GM12874 (cell line): ENCODE data around the gene TM4SF1.

Source experiments
- TF ChIP-seq, protein P1 (sequence below): IDR thresholded peaks from 2 replicates; pipeline ENCODE4 v1.5.1; 2011; ENCODE audit warnings: low read depth, mild to moderate bottlenecking, control low read depth, low read length, moderate library complexity; ENCODE audit not compliant: insufficient read depth

The TM4SF1 gene

DNA sequence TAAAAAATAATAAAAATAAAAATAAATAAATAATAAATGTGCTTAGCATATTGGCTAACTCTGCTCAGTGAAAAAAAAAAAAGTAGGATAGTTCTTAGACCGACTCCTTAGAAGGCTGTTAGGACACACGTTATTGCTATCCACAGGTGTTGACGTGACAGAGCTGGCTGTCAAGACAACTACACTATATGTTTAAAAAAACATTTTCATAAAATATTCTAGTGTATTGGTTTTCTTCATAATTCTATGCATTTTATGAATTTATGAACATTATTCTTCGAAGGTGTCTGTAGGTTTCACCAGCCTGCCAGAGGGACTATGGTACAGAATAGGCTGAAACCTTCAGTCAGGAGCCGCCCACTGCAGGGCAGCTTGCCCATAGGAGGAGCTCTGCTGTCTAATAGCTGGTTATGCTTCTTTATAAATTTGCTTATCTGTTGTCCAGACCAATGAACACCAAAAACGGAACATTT is 9.2 kb downstream of the TM4SF1 start:
- TF ChIP-seq, protein P1, sequence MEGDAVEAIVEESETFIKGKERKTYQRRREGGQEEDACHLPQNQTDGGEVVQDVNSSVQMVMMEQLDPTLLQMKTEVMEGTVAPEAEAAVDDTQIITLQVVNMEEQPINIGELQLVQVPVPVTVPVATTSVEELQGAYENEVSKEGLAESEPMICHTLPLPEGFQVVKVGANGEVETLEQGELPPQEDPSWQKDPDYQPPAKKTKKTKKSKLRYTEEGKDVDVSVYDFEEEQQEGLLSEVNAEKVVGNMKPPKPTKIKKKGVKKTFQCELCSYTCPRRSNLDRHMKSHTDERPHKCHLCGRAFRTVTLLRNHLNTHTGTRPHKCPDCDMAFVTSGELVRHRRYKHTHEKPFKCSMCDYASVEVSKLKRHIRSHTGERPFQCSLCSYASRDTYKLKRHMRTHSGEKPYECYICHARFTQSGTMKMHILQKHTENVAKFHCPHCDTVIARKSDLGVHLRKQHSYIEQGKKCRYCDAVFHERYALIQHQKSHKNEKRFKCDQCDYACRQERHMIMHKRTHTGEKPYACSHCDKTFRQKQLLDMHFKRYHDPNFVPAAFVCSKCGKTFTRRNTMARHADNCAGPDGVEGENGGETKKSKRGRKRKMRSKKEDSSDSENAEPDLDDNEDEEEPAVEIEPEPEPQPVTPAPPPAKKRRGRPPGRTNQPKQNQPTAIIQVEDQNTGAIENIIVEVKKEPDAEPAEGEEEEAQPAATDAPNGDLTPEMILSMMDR: no peak

DNA sequence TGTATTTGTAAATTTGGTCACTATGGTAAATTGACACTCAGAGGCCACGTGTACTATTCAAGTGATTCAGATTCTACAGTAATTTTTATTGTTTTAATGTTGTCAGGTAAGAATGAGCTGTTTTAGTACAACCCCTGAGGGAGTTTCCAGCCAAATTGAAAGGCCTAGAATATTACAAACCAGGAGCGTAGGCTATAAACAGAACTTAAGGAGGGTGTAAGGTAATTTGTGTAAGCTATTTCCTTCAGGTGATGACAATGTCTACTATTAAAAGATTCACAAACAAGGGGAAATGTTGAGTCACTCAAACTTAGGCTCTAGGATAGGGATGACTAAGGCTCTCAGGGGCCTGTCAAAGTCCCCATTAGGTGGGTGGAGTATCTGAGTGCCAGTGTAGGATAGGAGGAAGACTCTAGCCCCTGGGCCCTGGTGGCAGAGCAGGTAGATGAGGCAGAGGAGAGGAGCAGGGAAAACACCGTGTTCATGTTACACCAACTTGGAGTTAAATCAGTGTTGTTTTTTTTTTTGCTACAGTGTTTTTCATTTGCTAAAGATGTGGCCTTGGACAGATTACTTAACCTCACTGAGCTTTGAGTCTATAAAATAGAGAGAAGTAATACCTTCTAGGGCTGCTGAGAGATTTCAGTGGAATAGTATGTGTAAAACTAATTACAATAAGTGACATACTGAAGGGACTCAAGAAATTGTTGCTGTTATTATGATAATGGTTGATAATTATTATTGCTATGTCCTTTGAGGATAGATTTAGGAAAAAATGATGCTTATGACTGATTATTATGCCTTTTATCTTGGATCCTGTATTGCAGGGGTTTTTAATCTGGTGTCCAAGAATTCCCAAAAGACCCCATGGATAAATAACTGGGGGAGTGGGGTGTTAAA is 10.3 kb downstream of the TM4SF1 start:
- TF ChIP-seq, protein P1: no peak

DNA sequence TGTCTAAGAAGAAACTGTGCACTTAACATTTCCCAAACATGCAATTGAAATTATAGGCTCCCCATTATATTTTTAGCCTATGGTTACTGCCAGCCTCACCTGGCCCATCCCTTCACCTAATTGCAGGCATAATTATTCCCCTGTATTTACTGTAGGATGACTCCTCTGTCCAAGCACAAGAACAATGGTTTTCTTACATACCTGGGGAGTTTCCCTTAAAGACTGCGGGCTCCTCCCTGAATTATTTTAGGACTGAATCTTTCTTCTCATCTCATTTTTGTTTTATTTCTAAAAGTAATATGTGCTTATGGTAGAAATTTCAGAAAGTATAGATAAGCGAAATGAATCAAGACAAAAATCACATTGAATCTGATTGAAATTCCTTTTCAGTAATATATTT is 11.4 kb downstream of the TM4SF1 start:
- TF ChIP-seq, protein P1: no peak

DNA sequence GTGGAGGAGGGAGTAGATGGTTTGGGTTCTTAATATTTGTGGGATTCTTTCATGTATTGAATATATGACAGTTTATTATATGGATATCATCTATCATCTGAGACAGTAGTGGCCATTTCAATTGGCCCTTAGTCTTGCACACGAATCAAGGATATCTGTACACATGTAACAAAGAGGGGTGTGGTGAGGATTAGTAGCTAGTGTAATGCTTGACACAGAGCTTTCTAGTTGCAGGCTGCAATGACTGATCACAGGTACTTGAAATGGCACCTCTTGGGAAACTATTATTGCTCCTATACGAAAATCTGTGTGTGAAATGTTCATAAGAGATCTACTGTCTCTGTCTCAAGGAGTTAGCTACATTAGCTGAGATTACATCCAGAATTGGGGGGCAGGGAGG is 12.8 kb downstream of the TM4SF1 start:
- TF ChIP-seq, protein P1: no peak

DNA sequence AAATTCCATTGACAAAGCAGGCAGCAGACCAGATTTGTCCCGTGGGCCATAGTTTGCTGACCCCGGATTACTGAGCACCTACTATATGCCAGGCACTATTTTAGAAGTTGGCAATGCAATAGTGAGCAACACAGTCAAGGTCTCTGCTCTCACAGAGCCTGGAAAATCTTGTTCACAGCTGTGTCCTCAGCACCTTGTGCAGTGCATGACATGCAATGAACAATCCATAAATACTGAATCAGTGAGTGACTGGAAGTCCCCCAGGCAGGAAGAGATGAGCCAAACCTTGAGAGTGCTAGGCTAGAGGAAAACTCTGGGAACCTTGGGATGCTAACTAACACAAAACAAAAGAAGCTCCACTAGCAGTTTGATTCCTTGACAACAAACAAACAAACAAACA is 14.4 kb downstream of the TM4SF1 start:
- TF ChIP-seq, protein P1: no peak

DNA sequence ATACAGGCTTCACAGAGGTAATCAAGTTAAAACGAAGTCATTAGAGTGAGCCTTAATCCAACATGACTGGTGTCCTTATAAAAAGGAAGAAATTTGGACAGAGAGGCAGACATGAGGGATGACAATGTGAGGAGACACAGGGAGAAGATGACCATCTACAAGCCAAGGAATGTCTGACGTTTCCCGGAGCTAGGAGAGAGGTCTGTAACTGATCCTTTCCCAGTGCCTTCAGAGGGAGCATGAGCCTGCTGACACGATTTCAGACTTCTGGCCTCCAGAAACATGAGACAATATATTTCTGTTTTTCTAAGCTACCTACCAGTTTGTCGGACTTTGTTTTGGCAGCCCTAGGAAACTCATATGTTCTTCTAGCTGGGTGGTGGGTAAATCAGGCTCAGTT is 15.1 kb downstream of the TM4SF1 start:
- TF ChIP-seq, protein P1: no peak

DNA sequence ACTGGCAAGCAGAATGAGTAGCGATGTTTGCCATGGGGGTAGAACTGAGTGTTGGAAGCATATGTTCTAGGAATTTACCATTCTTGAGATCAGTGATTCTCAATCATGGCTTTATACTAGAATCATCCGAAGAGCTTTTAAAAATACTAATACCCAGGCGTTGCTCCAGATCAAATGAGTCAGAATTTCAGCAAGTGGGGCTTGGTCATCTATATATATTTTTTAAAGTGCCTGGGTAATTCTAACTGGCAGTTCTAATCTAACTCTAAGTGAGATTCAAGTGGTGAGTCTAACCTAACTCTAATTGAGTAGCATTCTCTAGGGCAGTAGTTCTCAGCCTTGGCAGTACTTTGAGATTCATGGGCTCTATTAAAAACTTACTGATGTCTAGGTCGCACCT is 20.8 kb downstream of the TM4SF1 start:
- TF ChIP-seq, protein P1: no peak
